ENCODE measurements around the gene KIF18A.

- no peak for TF ChIP-seq CTCF (conservative IDR thresholded peaks at IDR 0.05; ENCODE audit: low read length)
- no peak for TF ChIP-seq EZH2phosphoT487 (IDR thresholded peaks at IDR 0.05; ENCODE audit: borderline replicate concordance, low read depth, low read length)
Measured at GRCh38 chr11:28092786-28093185, 15.2 kb downstream of the KIF18A start.
